Muscle layer of duodenum (tissue), 2 donors: Measurements from ENCODE around the gene UBE3C.

Experiments
- H3K27ac ChIP-seq: one replicate; pipeline ENCODE4 v1.7.0; 2013; ENCODE audit warnings: mild to moderate bottlenecking, low read length
- H3K27me3 ChIP-seq: one replicate; pipeline ENCODE4 v1.7.0; 2013; ENCODE audit warnings: low read depth, mild to moderate bottlenecking, control low read depth, low read length
- H3K36me3 ChIP-seq, 2 donors: one replicate each; pipeline ENCODE4 v1.7.0; 2013; ENCODE audit warnings: low read length in 2 of 2, control low read depth in 1 of 2, mild to moderate bottlenecking in 1 of 2; ENCODE audit not compliant: insufficient read depth in 2 of 2, control insufficient read depth in 1 of 2
- H3K4me1 ChIP-seq, 2 donors: one replicate each; pipeline ENCODE4 v1.7.0; 2013; ENCODE audit warnings: low read length in 2 of 2, mild to moderate bottlenecking in 2 of 2, control low read depth in 1 of 2, moderate library complexity in 1 of 2; ENCODE audit not compliant: insufficient read depth in 2 of 2, control insufficient read depth in 1 of 2
- H3K4me3 ChIP-seq, 2 donors: one replicate each; pipeline ENCODE4 v1.7.0; 2013; ENCODE audit warnings: low read length in 2 of 2, low read depth in 1 of 2, mild to moderate bottlenecking in 1 of 2
- H3K9me3 ChIP-seq, 2 donors: one replicate each; pipeline ENCODE4 v1.7.0; 2013; ENCODE audit warnings: low read length in 2 of 2, control low read depth in 1 of 2, mild to moderate bottlenecking in 1 of 2; ENCODE audit not compliant: control insufficient read depth in 1 of 2
- donor health status: healthy.

The UBE3C gene

GRCh38 chr7:157299613-157300368 lies 161.1 kb downstream of the UBE3C start:
- Histone ChIP-seq H3K36me3 (no peaks in the 10 kb centered on the region), H3K27ac (no peak overlapping the region), H3K4me1 (peaks cover 0 to 5% of the 10 kb centered on the region in 2 donors), H3K4me3 (no peak overlapping the region), H3K9me3 (no peaks in the 10 kb centered on the region), H3K27me3 (no peaks in the 10 kb centered on the region)

- H3K27me3 ChIP-seq, result no peaks in the 10 kb centered on the region
- H3K27ac ChIP-seq, result no peak overlapping the region
- H3K4me1 ChIP-seq, result peaks cover 0 to 5% of the 10 kb centered on the region in 2 donors
- no peaks in the 10 kb centered on the region for H3K9me3 ChIP-seq
- H3K4me3 ChIP-seq, result no peak overlapping the region
- H3K36me3 ChIP-seq, result no peaks in the 10 kb centered on the region
These were observed 161.7 kb downstream of the UBE3C start for GRCh38 chr7:157300369-157300825.

- Histone ChIP-seq H3K27ac (no peak overlapping the region), H3K4me1 (peaks cover 0 to 5% of the 10 kb centered on the region in 2 donors)
These were observed 162.9 kb downstream of the UBE3C start for GRCh38 chr7:157301610-157302120.

GRCh38 chr7:157306846-157307838 lies 168.4 kb downstream of the UBE3C start:
- no peaks in the 10 kb centered on the region for H3K36me3 ChIP-seq
- H3K27me3 ChIP-seq, result no peaks in the 10 kb centered on the region
- H3K9me3 ChIP-seq, result no peaks in the 10 kb centered on the region
- no peaks in the 10 kb centered on the region for H3K4me1 ChIP-seq
- H3K4me3 ChIP-seq, result no peak overlapping the region
- no peak overlapping the region for H3K27ac ChIP-seq

More at GRCh38 chr7:157301610-157302120, 162.9 kb downstream of the UBE3C start:
- Histone ChIP-seq H3K4me3 (no peak overlapping the region), H3K9me3 (no peaks in the 10 kb centered on the region), H3K36me3 (no peaks in the 10 kb centered on the region), H3K27me3 (no peaks in the 10 kb centered on the region)

- no peak overlapping the region for H3K27ac ChIP-seq
- no peaks in the 10 kb centered on the region for H3K4me1 ChIP-seq
- no peaks in the 10 kb centered on the region for H3K9me3 ChIP-seq
- no peak overlapping the region for H3K4me3 ChIP-seq
- H3K36me3 ChIP-seq, result no peaks in the 10 kb centered on the region
- no peaks in the 10 kb centered on the region for H3K27me3 ChIP-seq
These were observed 171.4 kb downstream of the UBE3C start for GRCh38 chr7:157309988-157310668.

GRCh38 chr7:157310676-157311185 lies 172.0 kb downstream of the UBE3C start:
- Histone ChIP-seq H3K36me3 (no peaks in the 10 kb centered on the region), H3K27ac (no peak overlapping the region), H3K9me3 (no peaks in the 10 kb centered on the region), H3K4me3 (no peak overlapping the region), H3K27me3 (no peaks in the 10 kb centered on the region), H3K4me1 (no peaks in the 10 kb centered on the region)

- Histone ChIP-seq H3K36me3 (no peaks in the 10 kb centered on the region), H3K27me3 (no peaks in the 10 kb centered on the region), H3K4me3 (no peak overlapping the region), H3K9me3 (no peaks in the 10 kb centered on the region), H3K27ac (no peak overlapping the region), H3K4me1 (no peaks in the 10 kb centered on the region)
These were observed 174.2 kb downstream of the UBE3C start for GRCh38 chr7:157312941-157313340.

GRCh38 chr7:157313645-157314044 lies 174.9 kb downstream of the UBE3C start:
- no peaks in the 10 kb centered on the region for H3K27me3 ChIP-seq
- H3K36me3 ChIP-seq, result no peaks in the 10 kb centered on the region
- no peaks in the 10 kb centered on the region for H3K4me1 ChIP-seq
- no peaks in the 10 kb centered on the region for H3K9me3 ChIP-seq
- no peak overlapping the region for H3K27ac ChIP-seq
- no peak overlapping the region for H3K4me3 ChIP-seq

- no peak overlapping the region for H3K4me3 ChIP-seq
- H3K27me3 ChIP-seq, result no peaks in the 10 kb centered on the region
- no peaks in the 10 kb centered on the region for H3K9me3 ChIP-seq
- H3K4me1 ChIP-seq, result no peaks in the 10 kb centered on the region
- H3K27ac ChIP-seq, result no peak overlapping the region
- no peaks in the 10 kb centered on the region for H3K36me3 ChIP-seq
These were observed 179.4 kb downstream of the UBE3C start for GRCh38 chr7:157318015-157318706.
